CD14-positive monocyte (primary cell): ENCODE results near the gene CACNA1B. TPM values are rescaled to one million over a fixed set of nuclear protein-coding genes. Genes with fewer than 3 reads are reported as not detected.

ENCODE experiments used
- DNase-seq, 3 donors: peaks; one replicate each; pipeline ENCODE4 v3.0.0-alpha.2; 2011 to 2022
- H2AFZ ChIP-seq: 2 replicates; pipeline ENCODE4 v1.6.0; 2012; ENCODE audit warnings: mild to moderate bottlenecking, low read depth, low read length, inconsistent platforms; ENCODE audit not compliant: insufficient read depth, poor library complexity, severe bottlenecking
- H3K27ac ChIP-seq, 2 donors: 1 replicate in 1 of 2; 2 replicates in 1 of 2; pipeline ENCODE4 v1.5.1; 2012 to 2013; ENCODE audit warnings: low read length in 2 of 2, control low read depth in 1 of 2, inconsistent platforms in 1 of 2, low read depth in 1 of 2, mild to moderate bottlenecking in 1 of 2
- H3K27me3 ChIP-seq, 2 donors: one replicate each; pipeline versions ENCODE4 v1.6.0 to v1.6.1; 2011 to 2013; ENCODE audit warnings: low read length in 2 of 2; ENCODE audit not compliant: control insufficient read depth in 2 of 2, insufficient read depth in 2 of 2
- H3K36me3 ChIP-seq, 2 donors: replicated peaks in 1 of 2; 1 replicate in 1 of 2; 2 replicates in 1 of 2; pipeline versions ENCODE4 v1.5.1 to v1.6.1; 2012 to 2013; ENCODE audit warnings: low read length in 2 of 2, control low read depth in 1 of 2, inconsistent platforms in 1 of 2, mild to moderate bottlenecking in 1 of 2; ENCODE audit not compliant: insufficient read depth in 2 of 2, control insufficient read depth in 1 of 2
- H3K4me1 ChIP-seq, 2 donors: 1 replicate in 1 of 2; 2 replicates in 1 of 2; pipeline versions ENCODE4 v1.5.1 to v1.6.1; 2012 to 2013; ENCODE audit warnings: low read length in 2 of 2, control low read depth in 1 of 2, inconsistent platforms in 1 of 2, mild to moderate bottlenecking in 1 of 2, moderate library complexity in 1 of 2; ENCODE audit not compliant: insufficient read depth in 2 of 2, control insufficient read depth in 1 of 2
- H3K4me2 ChIP-seq: replicated peaks from 2 replicates; pipeline ENCODE3; 2012; ENCODE audit warnings: low read length, moderate library complexity, mild to moderate bottlenecking; ENCODE audit not compliant: poor library complexity, severe bottlenecking; ENCODE audit errors: extremely low read depth
- H3K4me3 ChIP-seq, 3 experiments: fragments of 200-600 bp in 1 of 3; sonication (generic) in 1 of 3; replicated peaks in 1 of 3; 1 replicate in 2 of 3; 2 replicates in 1 of 3; pipeline ENCODE4 v1.5.1; 2011 to 2013; ENCODE audit warnings: low read length in 3 of 3, mild to moderate bottlenecking in 3 of 3, control low read depth in 2 of 3, low read depth in 2 of 3, inconsistent platforms in 1 of 3, moderate library complexity in 1 of 3
- H3K79me2 ChIP-seq: 2 replicates; pipeline ENCODE4 v1.6.0; 2012; ENCODE audit warnings: mild to moderate bottlenecking, control low read depth, inconsistent platforms, low read length, moderate library complexity; ENCODE audit not compliant: insufficient read depth
- H3K9ac ChIP-seq: 2 replicates; pipeline ENCODE4 v1.6.0; 2017; ENCODE audit warnings: low read length, mild to moderate bottlenecking; ENCODE audit not compliant: insufficient read depth, poor library complexity, severe bottlenecking
- H3K9me3 ChIP-seq, 2 donors: replicated peaks in 1 of 2; 1 replicate in 1 of 2; 2 replicates in 1 of 2; pipeline versions ENCODE4 v1.5.1 to v1.6.1; 2012 to 2013; ENCODE audit warnings: low read length in 2 of 2, control low read depth in 1 of 2; ENCODE audit not compliant: control insufficient read depth in 1 of 2, insufficient read depth in 1 of 2
- H4K20me1 ChIP-seq: 2 replicates; pipeline ENCODE4 v1.6.0; 2012; ENCODE audit warnings: mild to moderate bottlenecking, low read length, control low read depth, moderate library complexity; ENCODE audit not compliant: insufficient read depth
- H3K27ac Mint-ChIP-seq, 7 donors: one replicate each; pipeline ENCODE4 v1.8.0; 2020; ENCODE audit warnings: mild to moderate bottlenecking in 7 of 7, mixed read lengths in 7 of 7, moderate library complexity in 6 of 7, inconsistent platforms in 2 of 7
- H3K27me3 Mint-ChIP-seq, 3 donors: one replicate each; pipeline ENCODE4 v1.8.0; 2021 to 2022; ENCODE audit warnings: low read depth in 3 of 3, mild to moderate bottlenecking in 3 of 3, mixed read lengths in 3 of 3, moderate library complexity in 3 of 3, inconsistent platforms in 1 of 3
- H3K36me3 Mint-ChIP-seq, 2 donors: one replicate each; pipeline ENCODE4 v1.8.0; 2020; ENCODE audit warnings: mixed read lengths in 2 of 2, inconsistent platforms in 1 of 2, mild to moderate bottlenecking in 1 of 2
- H3K4me1 Mint-ChIP-seq: one replicate; pipeline ENCODE4 v1.8.0; 2020; ENCODE audit warnings: mild to moderate bottlenecking, mixed read lengths
- H3K4me3 Mint-ChIP-seq, 2 donors: one replicate each; pipeline ENCODE4 v1.8.0; 2020; ENCODE audit warnings: mild to moderate bottlenecking in 2 of 2, mixed read lengths in 2 of 2, moderate library complexity in 1 of 2
- H3K9me3 Mint-ChIP-seq, 7 donors: one replicate each; pipeline ENCODE4 v1.8.0; 2020 to 2022; ENCODE audit warnings: mixed read lengths in 7 of 7, mild to moderate bottlenecking in 6 of 7, moderate library complexity in 6 of 7, inconsistent platforms in 2 of 7
- CTCF ChIP-seq: fragments of 200-600 bp; IDR thresholded peaks from one replicate; pipeline ENCODE4 v1.8.0; 2022; ENCODE audit warnings: antibody characterized with exemption, mild to moderate bottlenecking
- WGBS: methylation state at CpG from one replicate; pipeline ENCODE4 v1.1.5; 2013; ENCODE audit warnings: missing lambda C conversion rate; ENCODE audit not compliant: insufficient coverage; 5-methylcytosine and 5-hydroxymethylcytosine counted together
- intact Hi-C, 2 donors: fragments of 100-400 bp; cut with micrococcal nuclease; formaldehyde crosslinking; loops; one replicate each; pipeline versions ENCODE4 v1.15.0 to v1.15.1; 2023
- polyA plus RNA-seq, 3 donors: library from polyadenylated mRNA; depleted of rRNA in 1 of 3; unstranded in 2 of 3; stranded (reverse) in 1 of 3; fragments of 300-500 nt in 2 of 3; fragments of >200 nt in 1 of 3; fragmentation: Illumina TruSeq in 2 of 3; gene quantifications; 1 replicate in 2 of 3; 2 replicates in 1 of 3; pipeline ENCODE4 v1.2.3, GENCODE V29; 2012 to 2021

Gene CACNA1B
- polyA plus RNA-seq, 3 donors = not detected

DNA sequence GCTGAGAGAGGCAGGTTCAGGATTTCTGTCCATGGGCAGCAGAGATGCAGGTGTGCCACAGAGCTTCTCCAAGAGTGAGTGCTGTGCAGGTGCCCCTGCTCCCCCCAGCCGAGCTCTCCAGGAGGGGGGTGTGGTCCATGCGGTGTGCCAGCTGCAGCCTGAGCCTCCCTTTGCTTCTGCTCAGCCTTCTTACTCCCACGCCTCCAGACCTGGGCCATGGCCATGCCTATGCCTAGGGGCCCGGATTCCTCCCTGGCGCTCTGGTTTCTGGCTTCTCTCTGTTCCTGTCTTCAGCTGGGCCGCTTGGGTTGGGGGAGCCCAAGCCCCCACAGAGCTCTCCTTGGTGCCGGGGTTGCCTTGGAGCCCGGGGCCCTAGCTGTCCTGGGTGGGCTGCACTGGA lies 133.3 kb downstream of the CACNA1B start:
- intact Hi-C loops = no loop called here
- Histone ChIP-seq H3K36me3 (no peaks in the 10 kb centered on the region), H4K20me1 (no peaks in the 10 kb centered on the region), H3K79me2 (no peaks in the 10 kb centered on the region), H3K9me3 (no peaks in the 10 kb centered on the region), H3K9ac (no peak overlapping the region), H3K27ac (no peak overlapping the region), H3K4me2 (no peak overlapping the region), H3K4me1 (no peaks in the 10 kb centered on the region), H2AFZ (no peak overlapping the region), H3K4me3 (no peak overlapping the region), H3K27me3 (no peaks in the 10 kb centered on the region)
- WGBS = 88% methylated on average over 8 of the region's 8 CpGs
- Mint-ChIP-seq H3K27ac (no peak overlapping the region), H3K9me3 (no peaks in the 10 kb centered on the region), H3K27me3 (peaks cover 0 to 22% (median 1%) of the 10 kb centered on the region in 3 donors), H3K36me3 (no peaks in the 10 kb centered on the region), H3K4me1 (no peaks in the 10 kb centered on the region), H3K4me3 (no peak overlapping the region)
- TF ChIP-seq CTCF = no peak
- DNase-seq = no peak

DNA sequence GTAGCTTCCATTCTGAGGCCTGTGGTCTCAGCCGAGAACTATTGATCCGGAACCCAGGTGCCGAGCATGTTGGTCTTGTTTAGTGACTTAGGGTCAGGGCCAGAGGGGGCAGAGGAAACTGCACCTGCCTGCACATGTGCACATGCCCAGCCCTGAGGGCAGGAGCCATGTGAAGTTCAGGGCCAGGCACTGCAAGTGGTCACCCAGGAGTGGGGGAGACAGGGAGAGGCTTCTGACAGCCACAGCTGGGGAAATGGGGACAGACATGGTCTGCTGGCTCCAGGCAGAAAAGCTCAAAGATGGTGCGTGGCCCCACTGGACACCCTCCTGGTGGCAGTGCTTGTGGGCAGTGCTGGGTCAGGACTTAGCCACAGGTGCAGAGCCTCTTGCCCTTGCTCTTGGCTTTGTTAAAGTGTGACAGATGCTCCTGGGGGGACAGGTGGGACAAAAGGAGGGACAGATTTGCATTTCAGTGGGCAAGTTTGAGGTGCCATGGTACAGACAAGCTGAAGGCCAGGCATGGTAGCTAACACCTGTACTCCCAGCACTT lies 134.4 kb downstream of the CACNA1B start:
- H2AFZ ChIP-seq = no peak overlapping the region
- H3K9me3 ChIP-seq = no peaks in the 10 kb centered on the region
- intact Hi-C loops = no loop called here
- no peak for DNase-seq
- no peaks in the 10 kb centered on the region for H3K36me3 ChIP-seq
- H3K4me1 ChIP-seq = no peaks in the 10 kb centered on the region
- H3K27me3 Mint-ChIP-seq = peaks cover 0 to 15% (median 3%) of the 10 kb centered on the region in 3 donors
- 85% methylated on average over 4 of the region's 4 CpGs for WGBS
- no peaks in the 10 kb centered on the region for H3K27me3 ChIP-seq
- H3K27ac ChIP-seq = no peak overlapping the region
- H3K4me3 ChIP-seq = no peak overlapping the region
- H3K36me3 Mint-ChIP-seq = no peaks in the 10 kb centered on the region
- no peaks in the 10 kb centered on the region for H4K20me1 ChIP-seq
- no peaks in the 10 kb centered on the region for H3K79me2 ChIP-seq
- H3K4me1 Mint-ChIP-seq = no peaks in the 10 kb centered on the region
- no peak overlapping the region for H3K4me2 ChIP-seq
- H3K4me3 Mint-ChIP-seq = no peak overlapping the region
- no peak for TF ChIP-seq CTCF
- H3K9ac ChIP-seq = no peak overlapping the region
- no peaks in the 10 kb centered on the region for H3K9me3 Mint-ChIP-seq
- no peak overlapping the region for H3K27ac Mint-ChIP-seq
